HG03097 (cell line): Measurements from ENCODE around the gene CLDN10.

Experiments used
- ATAC-seq: cut with Tn5 transposase; IDR thresholded peaks from one replicate; pipeline ENCODE4 v1.9.1; 2021; ENCODE audit not compliant: unreplicated experiment, low FRiP score

The CLDN10 gene

DNA sequence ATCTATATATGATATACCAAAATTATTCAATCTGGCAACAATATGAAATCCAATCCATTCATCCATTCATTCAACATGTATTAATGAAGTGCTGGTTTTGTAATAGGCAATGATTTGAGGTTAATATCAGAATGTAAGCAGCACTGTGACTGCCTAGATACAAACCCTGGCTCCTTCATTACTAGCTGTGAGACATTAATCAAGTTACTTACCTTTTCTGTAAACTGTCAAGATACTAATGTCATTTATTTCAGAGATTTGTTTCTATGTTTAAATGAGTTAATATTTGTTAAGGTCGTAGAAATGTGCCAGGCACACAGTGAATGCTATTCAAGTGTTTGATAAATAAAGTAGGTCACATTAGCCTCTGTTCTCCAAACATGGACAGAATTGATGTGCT is 40.9 kb downstream of the CLDN10 start:
- no peak for ATAC-seq

DNA sequence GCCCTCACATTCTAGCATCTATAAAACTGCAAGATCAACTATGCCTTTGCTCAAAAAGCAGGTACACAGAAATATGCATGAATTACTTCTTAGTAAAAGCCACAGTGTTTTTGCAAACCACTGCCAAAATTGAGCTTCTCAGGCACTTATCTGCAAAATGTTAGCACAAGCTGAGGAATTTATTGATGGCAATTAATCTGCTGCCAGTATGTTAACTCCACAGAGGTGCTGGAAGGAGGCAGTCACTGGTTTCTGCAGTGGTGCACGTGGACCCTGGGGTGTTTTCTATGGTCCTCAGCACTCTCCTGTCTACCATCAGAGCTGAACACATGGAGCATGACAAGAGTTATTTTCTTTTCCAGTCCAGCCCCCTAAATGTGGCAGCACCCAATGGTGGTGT is 44.2 kb downstream of the CLDN10 start:
- no peak for ATAC-seq

DNA sequence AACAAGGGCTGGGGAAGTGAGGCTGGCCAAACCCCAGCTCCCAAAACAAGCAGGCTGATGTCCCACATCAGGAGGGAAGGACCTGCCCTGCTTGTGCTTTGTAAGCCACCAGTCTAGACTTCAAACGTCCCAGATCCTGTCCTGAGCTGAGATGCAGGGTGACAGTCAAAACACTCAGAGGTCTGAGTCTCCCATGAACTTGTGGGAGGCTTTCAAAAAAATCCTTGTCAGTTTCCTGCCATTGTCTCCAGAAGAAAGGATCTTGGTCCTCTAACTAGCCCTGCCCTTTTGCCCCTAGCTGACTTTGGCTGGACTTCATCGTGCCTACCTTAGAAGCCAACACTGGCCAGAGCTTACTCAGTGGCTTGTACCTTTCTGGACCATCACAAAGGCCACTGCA is 48.7 kb downstream of the CLDN10 start:
- ATAC-seq = no peak

DNA sequence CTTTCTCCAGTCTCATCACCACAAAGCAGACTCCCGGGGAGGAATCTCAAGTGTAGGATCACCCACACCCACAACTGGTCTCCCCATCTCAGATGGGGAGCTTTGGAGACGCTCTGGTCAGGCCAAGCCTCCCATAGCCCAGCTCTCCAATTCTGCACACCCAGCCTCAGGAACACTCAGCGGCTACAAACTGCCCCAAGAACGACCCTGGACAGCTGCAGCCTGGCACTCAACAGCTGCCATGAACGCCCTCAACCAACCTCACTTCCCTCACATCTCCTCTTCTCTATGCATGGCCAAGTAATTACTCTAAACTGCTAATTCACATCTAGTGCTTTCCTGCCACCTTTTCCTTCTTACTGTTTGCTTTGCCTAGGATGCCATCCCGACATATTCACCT is 49.4 kb downstream of the CLDN10 start:
- no peak for ATAC-seq

DNA sequence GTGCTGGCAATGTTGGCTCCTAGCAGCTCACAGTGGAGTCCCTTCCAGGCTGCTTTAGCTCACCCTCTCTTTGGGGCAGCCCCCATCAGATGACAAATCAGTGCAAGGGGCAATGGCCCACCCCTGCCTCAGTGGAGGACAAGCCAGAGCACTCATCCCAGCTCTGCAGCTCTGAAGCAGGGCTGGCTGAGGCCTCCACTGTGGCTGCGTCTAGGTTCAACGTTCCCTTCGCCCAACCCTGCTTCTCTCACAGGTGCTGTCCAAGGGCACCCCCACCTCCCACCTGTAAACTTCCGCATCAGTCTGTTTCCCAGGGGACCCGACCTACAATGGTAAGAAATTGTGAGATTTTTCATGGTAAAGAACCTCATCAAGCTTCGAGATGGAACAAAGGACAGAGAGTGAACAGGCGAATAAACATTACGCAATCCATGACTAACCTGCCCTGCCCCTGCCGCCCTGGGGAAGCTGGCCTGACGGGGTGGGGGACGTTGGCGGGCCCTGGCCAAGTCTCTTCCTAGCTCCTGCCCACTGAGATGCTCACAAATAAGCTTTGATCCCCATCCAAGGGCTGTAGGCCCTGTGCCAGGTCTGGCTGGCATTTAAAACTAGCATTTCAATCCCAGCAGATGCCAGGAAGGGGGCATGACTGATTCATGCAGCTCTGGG is 51.5 kb downstream of the CLDN10 start:
- no peak for ATAC-seq

DNA sequence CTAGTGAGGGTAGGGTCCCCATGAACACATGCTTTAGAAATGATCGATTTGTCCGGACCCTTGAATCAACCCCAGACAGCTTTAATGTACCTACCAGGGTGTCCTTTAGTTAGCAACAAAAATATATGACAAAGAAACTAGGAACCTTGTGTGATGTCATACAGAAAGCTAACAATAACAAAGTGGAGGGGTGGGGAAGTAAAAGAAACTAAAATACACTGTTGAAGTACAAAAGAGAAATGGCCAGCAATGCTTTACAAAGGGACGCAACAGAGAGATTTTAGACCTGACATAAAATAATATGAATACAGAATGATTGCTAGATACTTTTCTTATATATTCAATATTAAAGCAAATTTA is 52.0 kb downstream of the CLDN10 start:
- ATAC-seq = no peak

DNA sequence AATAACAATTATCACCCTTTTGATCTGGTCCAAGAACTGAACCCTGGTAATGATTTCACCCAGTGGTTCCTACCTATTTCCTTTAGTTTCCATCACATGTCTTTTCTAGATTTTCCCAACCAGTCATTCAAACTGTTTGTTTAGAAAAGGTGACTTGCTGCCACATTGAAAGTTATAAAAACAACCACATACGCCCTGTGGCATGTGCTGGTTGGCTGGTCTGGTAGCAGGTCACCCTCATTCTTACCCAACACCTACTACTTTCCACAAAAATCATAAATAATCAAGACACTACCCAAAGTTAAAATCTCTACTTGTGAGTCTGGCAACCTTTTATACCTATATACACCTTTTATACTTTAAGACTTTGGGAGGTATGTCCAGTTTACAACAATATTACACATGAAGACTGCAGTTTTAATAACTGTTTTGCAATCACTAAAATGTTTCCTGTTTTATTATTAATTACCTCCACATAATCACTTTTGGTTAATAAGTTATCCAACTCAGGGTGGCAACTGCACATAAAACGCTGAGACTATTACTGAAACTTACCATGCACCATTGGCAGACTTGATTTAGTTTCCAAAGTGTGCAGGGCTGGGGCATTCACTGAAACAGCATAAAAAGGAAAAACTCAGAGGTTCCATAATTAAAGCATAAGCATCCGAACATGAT is 53.1 kb downstream of the CLDN10 start:
- ATAC-seq = no peak

DNA sequence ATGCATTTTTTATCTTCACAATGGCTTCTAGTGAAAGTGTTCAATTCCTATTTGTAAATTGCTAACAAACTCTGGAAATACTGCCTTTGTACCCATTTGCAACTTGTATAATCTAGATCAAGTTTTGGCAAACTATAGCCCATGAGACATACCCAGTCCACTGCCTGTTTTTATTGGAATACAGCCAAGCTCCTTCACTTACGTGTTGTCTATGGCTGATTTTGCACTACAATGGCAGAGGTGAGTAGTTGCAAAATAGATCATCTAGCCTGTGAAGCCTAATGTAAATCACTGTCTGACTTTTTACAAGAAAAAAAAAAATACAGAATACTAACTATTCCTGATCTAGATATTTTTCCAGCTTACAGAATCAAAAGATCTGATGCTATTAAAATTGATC is 54.8 kb downstream of the CLDN10 start:
- no peak for ATAC-seq

DNA sequence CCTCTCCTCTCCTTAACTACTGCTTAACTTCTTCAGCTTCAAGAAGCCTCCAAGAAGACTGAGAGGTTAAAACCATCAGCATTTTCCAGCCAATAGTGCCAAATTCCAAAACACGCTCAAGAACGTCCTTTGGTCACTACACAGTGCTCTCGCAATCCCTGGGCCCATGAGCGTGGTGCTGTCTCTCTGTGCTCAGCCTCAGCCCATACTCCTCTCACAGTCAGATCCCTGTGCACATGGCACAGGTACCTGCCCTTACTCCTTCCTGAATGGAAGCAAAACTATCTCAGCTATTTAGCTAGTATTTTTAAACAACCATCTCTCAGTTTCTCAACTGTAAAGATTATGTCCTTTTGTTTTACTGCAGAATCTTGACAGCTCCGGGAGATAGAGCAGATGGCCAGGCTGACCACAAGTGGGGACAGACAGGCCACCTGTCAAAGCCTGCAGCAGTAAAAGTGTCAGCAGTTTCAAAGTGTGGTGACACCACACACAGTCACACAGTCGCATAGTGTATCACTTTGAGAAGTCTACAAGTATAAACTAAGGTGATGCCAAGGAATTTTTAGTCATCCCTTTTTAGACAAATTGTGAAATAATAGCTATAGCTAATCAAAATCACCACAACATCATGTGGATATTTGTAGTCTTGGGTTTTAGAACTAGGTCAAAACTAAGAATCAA is 56.3 kb downstream of the CLDN10 start:
- no peak for ATAC-seq

DNA sequence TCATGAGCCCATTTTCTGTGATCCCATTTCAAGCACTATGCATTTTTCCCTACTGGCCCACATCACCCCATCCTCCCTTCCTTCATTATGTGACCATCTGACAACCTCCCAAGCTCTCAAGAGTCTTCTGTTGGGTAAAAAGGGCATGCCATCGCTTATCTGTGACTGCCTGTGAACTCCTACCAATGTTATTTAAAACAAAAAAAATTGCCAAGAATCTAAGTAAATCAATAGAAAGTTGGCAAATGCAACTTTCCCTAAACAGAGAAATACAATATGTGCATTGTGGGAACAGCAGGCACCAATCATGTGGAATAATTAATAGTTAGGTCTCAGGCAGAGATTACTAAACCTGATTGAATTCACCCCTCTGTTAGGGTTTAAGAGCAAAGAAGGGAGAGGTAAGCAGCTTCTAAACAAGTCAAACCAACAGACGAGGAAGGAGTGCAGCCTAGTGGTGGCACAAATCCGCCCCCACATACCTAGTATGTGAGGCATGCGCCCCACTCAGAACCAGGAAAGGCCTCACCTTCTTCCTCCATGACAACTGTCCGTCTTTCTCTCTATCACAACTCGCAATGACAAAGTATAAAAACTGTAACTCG is 62.2 kb downstream of the CLDN10 start:
- no peak for ATAC-seq

DNA sequence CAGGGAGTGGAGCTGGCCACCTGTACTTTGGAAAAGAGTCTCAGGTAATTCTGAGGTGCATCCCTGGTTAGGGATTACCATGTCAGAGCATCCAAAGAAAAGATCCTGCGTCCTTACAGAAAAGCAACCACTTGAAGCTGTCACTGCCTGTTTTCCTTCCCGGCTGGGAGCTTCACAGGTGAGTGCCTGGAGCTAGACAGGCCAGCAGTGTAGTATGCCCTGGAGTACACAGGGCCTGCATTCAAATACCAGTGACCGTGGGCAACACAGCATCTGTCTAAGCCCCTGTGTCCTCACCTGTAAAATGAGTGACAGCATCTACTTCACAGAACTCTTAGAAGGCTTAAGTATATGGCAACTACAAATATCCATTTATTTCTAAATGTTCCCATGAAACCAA is 63.0 kb downstream of the CLDN10 start:
- ATAC-seq = no peak

DNA sequence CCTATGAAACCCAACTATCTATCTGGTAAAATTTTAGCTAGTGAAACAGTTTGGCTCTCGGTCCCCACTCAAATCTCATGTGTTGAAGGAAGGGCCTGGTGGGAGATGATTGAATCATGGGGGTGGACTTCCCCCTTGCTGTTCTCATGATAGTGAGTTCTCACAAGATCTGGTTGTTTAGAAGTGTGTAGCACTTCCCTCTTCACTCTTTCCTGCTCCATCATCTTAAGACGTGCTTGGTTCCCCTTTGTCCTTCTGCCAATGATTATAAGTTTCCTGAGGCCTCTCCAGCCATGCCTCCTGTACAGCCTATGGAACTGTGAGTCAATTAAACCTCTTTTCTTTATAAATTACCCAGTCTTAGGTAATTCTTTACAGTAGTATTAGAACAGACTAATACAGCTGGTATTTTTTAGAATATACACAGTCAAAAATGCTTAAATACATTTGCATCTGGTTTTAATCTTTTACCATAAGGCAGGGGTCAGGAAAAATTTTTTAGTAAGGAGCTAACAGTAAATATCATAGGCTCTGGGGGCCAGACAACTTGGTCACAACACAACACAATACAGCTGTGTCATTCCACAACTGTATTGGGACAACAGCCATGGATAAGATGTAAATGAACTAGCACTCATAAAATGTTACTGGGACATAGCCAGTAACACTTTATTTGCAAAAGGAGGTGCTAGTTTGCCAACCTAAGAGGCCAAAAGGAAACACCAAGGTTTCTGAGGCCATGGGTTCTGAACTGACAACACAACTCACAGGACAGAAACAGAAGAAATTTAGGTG is 67.7 kb downstream of the CLDN10 start:
- no peak for ATAC-seq

DNA sequence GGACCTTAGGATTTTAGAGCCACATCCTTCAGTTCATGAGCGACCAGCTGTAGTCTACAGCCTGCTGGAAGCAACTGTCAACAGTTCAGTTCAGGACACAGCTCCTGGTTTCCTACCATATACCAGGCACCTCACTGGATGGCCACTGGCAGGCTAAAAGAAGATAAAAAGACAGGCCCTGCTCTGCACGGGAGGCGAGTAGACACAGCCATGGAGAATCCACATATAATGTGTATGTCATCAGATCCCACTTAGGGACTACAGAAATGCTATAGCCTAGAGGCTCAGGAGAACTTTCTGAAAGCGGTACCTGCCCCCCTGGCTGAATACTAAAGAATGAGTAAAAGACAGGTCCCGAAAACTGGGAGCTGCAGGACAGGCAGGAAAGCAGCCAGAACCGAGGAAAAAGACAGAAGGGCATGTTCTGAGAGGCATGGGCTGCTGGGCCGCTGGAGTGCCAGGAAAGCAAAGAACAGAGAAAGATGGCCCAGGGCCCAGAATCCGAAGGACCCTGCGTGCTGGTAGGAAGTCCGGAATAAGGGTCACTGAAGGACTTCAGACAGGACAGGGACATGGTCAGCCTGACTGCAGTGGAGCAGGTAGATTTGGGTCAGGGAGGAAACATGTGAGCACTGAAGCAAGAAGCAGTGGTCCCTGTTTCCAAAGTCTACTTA is 68.4 kb downstream of the CLDN10 start:
- ATAC-seq = no peak

DNA sequence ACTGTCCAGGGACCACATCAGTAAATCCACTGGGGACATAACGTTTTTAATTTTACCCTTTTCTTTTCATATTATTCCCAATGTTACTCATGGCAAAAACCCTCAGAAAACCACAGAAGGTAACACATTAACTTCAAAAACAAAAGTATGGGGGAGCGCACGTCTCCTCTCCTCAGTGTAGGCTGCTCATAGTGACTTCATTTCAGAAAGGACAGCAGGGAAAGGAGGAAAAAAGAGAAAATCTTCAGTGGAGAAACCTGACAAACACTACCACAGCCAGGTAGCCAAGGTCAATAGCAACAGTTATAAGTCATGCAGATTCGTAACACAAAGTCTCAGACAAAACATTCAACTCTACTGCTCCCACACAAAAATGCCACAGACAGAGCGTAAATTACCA is 70.6 kb downstream of the CLDN10 start:
- ATAC-seq = no peak

DNA sequence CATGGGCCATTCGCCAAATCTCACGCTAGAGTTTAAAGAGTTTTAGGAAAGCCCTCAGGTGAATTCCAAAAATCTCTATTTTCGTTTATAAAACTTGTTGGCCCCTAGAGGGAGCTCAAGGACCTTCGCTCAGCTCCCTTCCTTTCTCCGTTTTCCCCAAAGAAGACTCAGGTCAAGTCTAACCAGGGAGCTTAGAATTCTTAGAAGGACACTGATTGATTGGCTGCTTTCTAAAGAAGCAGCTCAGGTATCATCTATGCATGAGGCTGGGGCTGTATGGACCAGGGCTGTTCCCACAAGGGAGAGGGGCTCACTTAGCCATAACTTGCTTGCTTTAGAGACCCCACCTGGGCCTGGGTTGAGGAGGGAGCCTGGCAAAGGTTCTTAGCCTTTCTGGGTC is 71.5 kb downstream of the CLDN10 start:
- ATAC-seq = no peak

DNA sequence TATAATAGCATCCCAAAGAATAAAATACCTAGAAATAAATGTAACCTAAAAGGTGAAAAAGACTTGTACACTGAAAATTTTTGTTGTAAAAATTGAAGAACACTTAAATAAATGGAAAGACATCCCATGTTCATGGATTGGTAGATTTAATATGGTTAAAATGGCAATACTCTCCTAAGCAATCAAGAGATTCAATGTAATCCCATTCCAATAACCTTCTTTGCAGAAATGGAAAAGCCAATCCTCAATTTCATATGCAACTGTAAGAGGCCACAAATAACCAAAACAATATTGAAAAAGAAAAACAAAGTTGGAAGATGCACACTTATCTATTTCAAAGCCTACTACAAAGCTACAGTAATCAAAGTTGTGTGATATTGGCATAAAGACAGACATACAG is 74.2 kb downstream of the CLDN10 start:
- ATAC-seq = no peak

DNA sequence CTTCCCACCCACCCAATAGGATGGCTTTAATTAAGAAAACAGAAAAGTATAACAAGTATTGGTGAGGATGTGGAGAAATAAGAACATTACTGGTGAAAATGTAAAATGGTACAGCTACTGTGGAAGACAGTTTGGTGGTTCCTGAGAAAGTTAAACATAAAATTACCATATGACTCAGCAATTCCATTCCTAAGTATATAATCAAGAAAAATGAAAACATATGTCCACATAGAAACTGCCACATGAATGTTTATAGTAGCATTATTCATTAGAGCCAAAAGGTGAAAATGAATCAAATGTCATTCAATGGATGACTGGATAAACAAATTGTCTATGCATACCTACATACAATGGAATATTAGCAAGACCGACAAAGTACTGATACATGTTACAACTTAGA is 75.1 kb downstream of the CLDN10 start:
- ATAC-seq = no peak

DNA sequence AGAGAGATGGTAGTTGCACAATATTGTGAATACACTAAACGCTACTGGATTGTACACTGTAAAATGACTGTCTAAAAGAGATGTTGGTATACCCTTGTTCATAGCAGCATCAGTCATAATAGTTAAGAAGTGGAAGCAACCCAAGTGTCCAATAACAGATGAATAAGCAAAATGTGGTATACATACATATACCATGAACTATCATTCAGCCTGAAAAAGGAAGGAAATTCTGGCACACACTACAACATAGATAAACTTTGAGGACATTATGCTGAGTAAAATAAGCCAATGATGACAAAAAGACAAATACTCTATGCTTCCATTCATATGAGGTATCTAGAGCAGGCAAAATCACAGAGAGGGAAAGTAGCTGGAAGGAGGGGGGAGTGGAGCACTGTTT is 76.0 kb downstream of the CLDN10 start:
- no peak for ATAC-seq

DNA sequence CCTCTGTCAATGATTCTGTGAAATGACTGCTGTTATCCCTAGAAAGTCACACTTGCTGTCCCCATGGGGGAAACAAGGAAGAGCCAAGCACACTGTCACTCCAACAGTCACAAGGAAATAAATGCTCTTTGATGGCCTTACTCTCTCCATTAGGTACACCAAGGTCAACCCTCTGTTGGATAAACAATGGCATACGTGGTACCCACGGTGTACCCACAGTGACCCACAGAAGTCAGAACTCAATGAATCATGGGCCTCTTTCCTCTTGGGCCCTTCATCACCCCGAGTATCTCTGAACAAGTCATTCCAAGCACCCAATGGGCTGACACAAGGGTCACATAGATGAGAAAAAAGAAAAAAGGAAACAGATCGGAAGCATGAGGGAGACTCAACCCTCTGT is 76.6 kb downstream of the CLDN10 start:
- ATAC-seq = no peak
